Measurements from ENCODE around the gene CELA3A. TPM values are rescaled to one million over a fixed set of nuclear protein-coding genes. Genes with fewer than 3 reads are reported as not detected.
"Not testable (repeated sequence)": the region's sequence is repeated elsewhere in the genome, so short reads cannot be mapped to it uniquely, and the experiment has no call there.

The CELA3A gene
- total RNA-seq, 1 experiment from 2014 or later, result not detected

DNA sequence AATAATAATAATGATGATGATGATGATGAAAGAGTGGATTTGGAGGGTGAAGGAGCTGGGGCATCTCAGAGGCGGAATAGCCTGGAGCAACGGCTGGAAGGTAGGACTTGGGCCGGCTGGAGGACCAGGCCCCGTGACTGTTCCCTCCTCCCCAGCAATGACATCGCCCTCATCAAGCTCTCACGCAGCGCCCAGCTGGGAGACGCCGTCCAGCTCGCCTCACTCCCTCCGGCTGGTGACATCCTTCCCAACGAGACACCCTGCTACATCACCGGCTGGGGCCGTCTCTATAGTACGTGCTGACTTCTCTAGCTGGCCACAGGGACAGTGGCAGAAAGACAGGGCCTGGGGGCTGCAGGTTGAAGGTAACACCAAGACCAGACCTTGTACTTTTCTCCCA, 17.9 kb upstream of the CELA3A start:
- BruUV-seq (replicated peaks); H3K9me3 Mint-ChIP-seq (ENCODE audit: unreplicated experiment); H3K36me3 Mint-ChIP-seq (ENCODE audit: insufficient read depth, unreplicated experiment); H3K4me1 Mint-ChIP-seq (ENCODE audit: insufficient read depth, unreplicated experiment); H3K27ac Mint-ChIP-seq (ENCODE audit: low read depth, unreplicated experiment); DNase-seq (ENCODE audit: unreplicated experiment); intact Hi-C loops (cut with micrococcal nuclease); H3K4me3 Mint-ChIP-seq (ENCODE audit: unreplicated experiment); H3K27me3 Mint-ChIP-seq (ENCODE audit: insufficient read depth, unreplicated experiment): not testable (repeated sequence)
- ChIA-PET CTCF (interaction anchor here (0.6 kb wide), 1 partner anchor 8 kb away, joined by 3 read pairs; no protein-coding TSS in a partner anchor), POLR2A (interaction anchor here (0.6 kb wide), 2 partner anchors 71 to 263 kb away, joined by 3 read pairs; no protein-coding TSS in a partner anchor)

DNA sequence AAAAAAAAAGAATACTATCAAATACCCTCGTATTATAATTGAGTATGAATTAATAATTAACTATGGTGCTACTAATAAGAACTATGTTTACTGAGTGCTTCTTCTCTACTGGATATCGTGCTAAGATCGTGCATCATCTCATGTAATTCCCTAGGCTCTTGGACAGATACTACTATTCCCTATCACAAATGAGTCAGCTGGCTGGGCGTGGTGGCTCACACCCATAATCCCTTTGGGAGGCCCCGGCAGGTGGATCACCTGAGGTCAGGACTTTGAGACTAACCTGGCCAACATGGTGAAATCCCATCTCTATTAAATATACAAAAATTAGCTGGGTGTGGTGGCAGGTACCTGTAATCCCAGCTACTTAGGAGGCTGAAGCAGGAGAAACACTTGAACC, 15.6 kb upstream of the CELA3A start:
- BruUV-seq (replicated peaks); H3K27me3 Mint-ChIP-seq (ENCODE audit: insufficient read depth, unreplicated experiment); H3K9me3 Mint-ChIP-seq (ENCODE audit: unreplicated experiment); DNase-seq (ENCODE audit: unreplicated experiment); H3K36me3 Mint-ChIP-seq (ENCODE audit: insufficient read depth, unreplicated experiment); intact Hi-C loops (cut with micrococcal nuclease); H3K4me1 Mint-ChIP-seq (ENCODE audit: insufficient read depth, unreplicated experiment); H3K4me3 Mint-ChIP-seq (ENCODE audit: unreplicated experiment); H3K27ac Mint-ChIP-seq (ENCODE audit: low read depth, unreplicated experiment); CTCF ChIA-PET; POLR2A ChIA-PET: not testable (repeated sequence)

DNA sequence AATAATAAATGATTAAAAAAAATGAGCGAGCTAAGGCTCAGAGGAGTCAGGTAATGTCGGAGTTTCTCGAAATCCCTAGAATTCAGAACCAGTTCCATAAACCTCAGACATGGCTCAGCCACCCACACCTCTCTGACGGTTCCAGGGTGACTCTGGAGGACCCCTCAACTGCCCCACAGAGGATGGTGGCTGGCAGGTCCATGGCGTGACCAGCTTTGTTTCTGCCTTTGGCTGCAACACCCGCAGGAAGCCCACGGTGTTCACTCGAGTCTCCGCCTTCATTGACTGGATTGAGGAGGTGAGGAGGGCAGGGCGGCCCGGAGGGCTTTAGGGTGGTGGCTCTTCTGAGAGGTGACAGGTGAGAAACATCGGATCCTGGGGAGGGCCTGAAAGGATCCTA, 15.1 kb upstream of the CELA3A start:
- H3K36me3 Mint-ChIP-seq (ENCODE audit: insufficient read depth, unreplicated experiment); H3K4me1 Mint-ChIP-seq (ENCODE audit: insufficient read depth, unreplicated experiment); DNase-seq (ENCODE audit: unreplicated experiment); H3K4me3 Mint-ChIP-seq (ENCODE audit: unreplicated experiment); BruUV-seq (replicated peaks); POLR2A ChIA-PET; H3K9me3 Mint-ChIP-seq (ENCODE audit: unreplicated experiment); H3K27ac Mint-ChIP-seq (ENCODE audit: low read depth, unreplicated experiment); intact Hi-C loops (cut with micrococcal nuclease); H3K27me3 Mint-ChIP-seq (ENCODE audit: insufficient read depth, unreplicated experiment): not testable (repeated sequence)
- CTCF ChIA-PET, result interaction anchor here (0.8 kb wide), 1 partner anchor 15 kb away, joined by 3 read pairs; no protein-coding TSS in a partner anchor

DNA sequence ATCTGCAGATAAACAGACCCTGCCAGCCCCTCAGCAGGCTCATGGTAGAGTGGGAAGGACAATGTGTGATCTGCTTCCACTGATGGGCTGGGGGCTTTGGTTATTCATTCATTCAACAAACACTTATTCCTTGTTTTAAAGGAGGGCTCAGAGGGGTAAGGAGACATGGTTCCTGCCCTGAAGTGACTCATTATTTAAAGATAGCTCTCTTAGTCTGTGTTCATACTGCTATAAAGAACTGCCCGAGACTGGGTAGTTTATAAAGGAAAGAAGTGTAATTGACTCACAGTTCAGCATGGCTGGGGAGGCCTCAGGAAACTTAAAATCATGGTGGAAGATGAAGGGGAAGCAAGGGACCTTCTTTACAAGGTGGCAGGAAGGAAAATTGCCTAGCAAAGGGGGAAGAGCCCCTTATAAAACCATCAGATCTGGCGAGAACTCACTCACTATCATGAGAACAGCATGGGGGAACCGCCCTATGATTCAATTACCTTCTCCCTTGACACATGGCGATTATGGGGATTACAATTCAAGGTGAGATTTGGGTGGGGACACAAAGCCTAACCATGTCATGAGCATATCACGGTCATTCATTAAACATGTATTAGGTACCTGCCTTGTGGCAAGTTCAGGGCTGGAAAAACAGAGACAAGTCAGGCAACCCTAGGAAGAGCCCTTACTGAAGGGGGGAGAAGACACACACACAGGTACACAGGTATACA, 11.6 kb upstream of the CELA3A start:
- H3K27me3 Mint-ChIP-seq (ENCODE audit: insufficient read depth, unreplicated experiment); H3K9me3 Mint-ChIP-seq (ENCODE audit: unreplicated experiment); POLR2A ChIA-PET; intact Hi-C loops (cut with micrococcal nuclease); H3K27ac Mint-ChIP-seq (ENCODE audit: low read depth, unreplicated experiment); H3K4me3 Mint-ChIP-seq (ENCODE audit: unreplicated experiment); H3K36me3 Mint-ChIP-seq (ENCODE audit: insufficient read depth, unreplicated experiment); DNase-seq (ENCODE audit: unreplicated experiment); CTCF ChIA-PET; BruUV-seq (replicated peaks); H3K4me1 Mint-ChIP-seq (ENCODE audit: insufficient read depth, unreplicated experiment): not testable (repeated sequence)

DNA sequence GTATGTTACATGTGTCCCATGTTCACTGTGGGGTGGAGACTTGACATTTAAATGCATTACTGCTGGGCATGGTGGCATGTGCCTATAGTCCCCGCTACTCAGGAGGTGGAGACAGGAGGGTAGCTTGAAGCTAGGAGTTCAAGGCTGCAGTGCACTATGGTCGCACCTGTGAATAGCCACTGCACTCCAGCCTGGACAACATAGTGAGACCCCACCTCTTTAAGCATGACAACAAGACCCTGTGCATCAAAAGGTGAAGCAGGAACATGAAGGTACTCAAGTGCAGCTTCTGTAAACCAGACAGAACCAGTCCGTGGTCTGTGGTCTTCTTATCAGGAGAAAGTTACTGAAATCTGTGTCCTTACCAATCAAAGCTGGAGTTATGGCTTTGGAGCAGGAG, 9.3 kb upstream of the CELA3A start:
- intact Hi-C loops (cut with micrococcal nuclease), result not testable (repeated sequence)

DNA sequence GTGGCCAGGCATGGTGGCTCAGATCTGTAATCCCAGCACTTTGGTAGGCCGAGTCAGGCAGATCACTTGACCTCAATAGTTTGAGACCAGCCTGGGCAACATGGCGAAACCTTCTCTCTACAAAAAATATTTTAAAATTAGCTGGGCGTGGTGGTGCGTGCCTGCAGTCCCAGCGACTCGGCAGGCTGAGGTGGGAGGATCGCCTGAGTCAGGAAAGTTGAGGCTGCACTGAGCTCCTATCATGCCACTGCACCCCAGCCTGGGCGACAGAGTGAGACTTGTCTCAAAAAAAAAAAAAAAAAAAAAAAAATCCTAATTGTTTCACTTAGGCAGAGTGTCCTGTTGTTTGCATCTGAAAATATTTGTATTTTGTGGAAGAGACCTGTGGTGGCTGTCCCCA, 6.7 kb upstream of the CELA3A start:
- H3K4me1 Mint-ChIP-seq (ENCODE audit: insufficient read depth, unreplicated experiment); H3K27ac Mint-ChIP-seq (ENCODE audit: low read depth, unreplicated experiment); H3K36me3 Mint-ChIP-seq (ENCODE audit: insufficient read depth, unreplicated experiment); H3K4me3 Mint-ChIP-seq (ENCODE audit: unreplicated experiment); H3K27me3 Mint-ChIP-seq (ENCODE audit: insufficient read depth, unreplicated experiment); intact Hi-C loops (cut with micrococcal nuclease); H3K9me3 Mint-ChIP-seq (ENCODE audit: unreplicated experiment); POLR2A ChIA-PET; DNase-seq (ENCODE audit: unreplicated experiment); BruUV-seq (replicated peaks): not testable (repeated sequence)
- CTCF ChIA-PET, result interaction anchor here (0.6 kb wide), 1 partner anchor 626 kb away, joined by 3 read pairs; no protein-coding TSS in a partner anchor

More for the DNA sequence above, 9.3 kb upstream of the CELA3A start:
- POLR2A ChIA-PET; H3K4me3 Mint-ChIP-seq (ENCODE audit: unreplicated experiment); H3K27ac Mint-ChIP-seq (ENCODE audit: low read depth, unreplicated experiment); DNase-seq (ENCODE audit: unreplicated experiment); H3K36me3 Mint-ChIP-seq (ENCODE audit: insufficient read depth, unreplicated experiment); BruUV-seq (replicated peaks); H3K9me3 Mint-ChIP-seq (ENCODE audit: unreplicated experiment); H3K4me1 Mint-ChIP-seq (ENCODE audit: insufficient read depth, unreplicated experiment); H3K27me3 Mint-ChIP-seq (ENCODE audit: insufficient read depth, unreplicated experiment): not testable (repeated sequence)
- CTCF ChIA-PET, result interaction anchor here (0.6 kb wide), 1 partner anchor 9 kb away, joined by 3 read pairs; no protein-coding TSS in a partner anchor

DNA sequence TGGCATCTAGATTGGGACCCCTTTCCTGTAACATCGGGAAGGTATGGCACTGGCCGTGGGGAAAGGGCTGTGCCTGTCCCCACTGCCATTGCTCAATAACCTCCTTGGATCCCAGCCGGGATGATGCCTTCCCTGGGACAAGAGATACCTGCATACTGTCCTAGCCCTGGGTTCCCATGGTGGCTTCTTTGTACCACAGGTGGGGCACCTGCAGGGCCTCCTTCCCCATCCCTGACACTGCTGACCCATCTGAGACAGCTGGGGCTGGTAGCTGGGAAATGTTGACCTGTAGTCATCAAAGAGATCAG, 4.8 kb upstream of the CELA3A start:
- H3K27me3 Mint-ChIP-seq (ENCODE audit: insufficient read depth, unreplicated experiment); BruUV-seq (replicated peaks); POLR2A ChIA-PET; intact Hi-C loops (cut with micrococcal nuclease); H3K4me1 Mint-ChIP-seq (ENCODE audit: insufficient read depth, unreplicated experiment); H3K36me3 Mint-ChIP-seq (ENCODE audit: insufficient read depth, unreplicated experiment); CTCF ChIA-PET; H3K9me3 Mint-ChIP-seq (ENCODE audit: unreplicated experiment); H3K27ac Mint-ChIP-seq (ENCODE audit: low read depth, unreplicated experiment); DNase-seq (ENCODE audit: unreplicated experiment); H3K4me3 Mint-ChIP-seq (ENCODE audit: unreplicated experiment): not testable (repeated sequence)

DNA sequence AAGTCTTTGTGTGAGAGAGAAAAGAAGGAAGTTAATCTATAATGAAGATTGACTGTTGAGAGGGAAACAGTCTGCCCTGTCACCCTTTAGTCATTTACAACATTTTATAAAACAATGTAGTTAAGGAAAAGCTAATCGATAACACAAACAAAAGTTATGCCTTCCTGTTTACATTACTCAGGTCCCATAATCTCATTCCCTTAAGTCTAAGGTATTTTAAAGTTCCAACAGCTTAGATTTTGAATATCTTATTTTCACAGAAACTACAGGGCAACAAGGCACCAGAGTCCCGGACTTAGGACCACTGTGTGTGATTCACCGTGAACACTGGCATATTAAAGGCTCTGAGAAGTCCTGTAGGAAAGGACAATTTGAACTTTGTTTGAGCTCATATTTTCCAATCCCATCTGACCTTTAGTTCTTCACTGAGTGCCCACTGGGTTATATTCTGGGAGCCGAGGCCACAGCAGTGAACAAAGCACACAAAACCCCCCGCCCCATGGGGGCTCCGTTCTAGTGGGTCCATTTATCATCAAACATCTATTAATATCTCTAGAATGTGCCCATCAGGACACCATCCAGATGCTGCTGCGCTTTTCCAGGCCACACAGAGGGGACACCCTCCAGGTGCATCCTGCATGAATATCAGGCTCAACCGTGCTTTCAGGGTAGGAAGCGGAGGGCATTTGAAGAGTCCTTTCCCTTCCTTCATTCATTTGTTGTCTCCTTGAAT, 3.4 kb upstream of the CELA3A start:
- DNase-seq (ENCODE audit: unreplicated experiment); H3K36me3 Mint-ChIP-seq (ENCODE audit: insufficient read depth, unreplicated experiment); H3K4me1 Mint-ChIP-seq (ENCODE audit: insufficient read depth, unreplicated experiment); H3K4me3 Mint-ChIP-seq (ENCODE audit: unreplicated experiment); BruUV-seq (replicated peaks); intact Hi-C loops (cut with micrococcal nuclease); H3K9me3 Mint-ChIP-seq (ENCODE audit: unreplicated experiment); H3K27me3 Mint-ChIP-seq (ENCODE audit: insufficient read depth, unreplicated experiment); H3K27ac Mint-ChIP-seq (ENCODE audit: low read depth, unreplicated experiment): not testable (repeated sequence)
- ChIA-PET CTCF (interaction anchor here (0.7 kb wide), 1 partner anchor 730 kb away, joined by 3 read pairs; no protein-coding TSS in a partner anchor), POLR2A (interaction anchor here (0.6 to 0.8 kb wide), 2 partner anchors 134 to 1793 kb away, joined by 3 read pairs; partner anchors contain the start of gene LYPLA2)

DNA sequence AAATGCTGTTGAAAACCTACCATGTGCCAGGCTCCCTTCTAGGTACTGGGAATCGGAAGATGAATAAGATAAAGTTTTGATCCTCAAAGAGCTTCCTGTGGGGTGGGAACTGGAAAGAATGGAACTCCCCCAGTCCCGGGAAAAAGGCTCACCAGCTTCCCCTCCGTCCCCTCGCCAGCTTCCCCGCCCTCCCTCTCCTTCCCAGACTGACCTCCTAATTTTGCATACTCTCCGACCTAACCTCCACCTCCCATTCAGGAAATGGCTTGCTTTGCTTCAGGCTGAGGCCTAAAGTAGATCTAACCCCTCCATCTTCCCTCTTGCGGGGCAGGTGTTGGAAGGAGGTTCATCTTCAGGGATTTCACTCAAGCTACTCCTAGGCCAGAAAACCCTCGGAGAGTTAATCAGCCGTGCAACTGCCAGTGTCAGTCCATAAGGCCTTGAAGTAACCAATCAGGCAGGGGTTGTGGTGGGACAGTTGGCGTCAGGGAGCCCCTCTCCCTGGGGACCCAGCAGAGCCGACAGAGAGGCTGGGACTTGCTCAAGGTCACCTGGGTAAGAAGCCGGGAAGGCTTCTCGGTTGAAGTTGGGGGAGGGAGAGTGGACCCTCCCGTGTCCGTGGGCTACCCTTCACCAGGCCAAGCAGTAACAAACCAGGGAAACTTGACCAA, 2.7 kb upstream of the CELA3A start:
- H3K27ac Mint-ChIP-seq (ENCODE audit: low read depth, unreplicated experiment); DNase-seq (ENCODE audit: unreplicated experiment); H3K36me3 Mint-ChIP-seq (ENCODE audit: insufficient read depth, unreplicated experiment); H3K27me3 Mint-ChIP-seq (ENCODE audit: insufficient read depth, unreplicated experiment); intact Hi-C loops (cut with micrococcal nuclease); CTCF ChIA-PET; BruUV-seq (replicated peaks); H3K9me3 Mint-ChIP-seq (ENCODE audit: unreplicated experiment); H3K4me3 Mint-ChIP-seq (ENCODE audit: unreplicated experiment); H3K4me1 Mint-ChIP-seq (ENCODE audit: insufficient read depth, unreplicated experiment); POLR2A ChIA-PET: not testable (repeated sequence)
